ENCODE data around the gene UVSSA.

UVSSA gene

GRCh38 chr4:1346781-1347409 is at the start of gene UVSSA:
UVSSA (plus strand) TSS chr4:1347208; CDS start chr4:1348092, 884 bp downstream.
- peak; percentile 96 to 97 for DNase-seq

GRCh38 chr4:1297456-1298325 is 49.3 kb upstream of the UVSSA start:
- no peak for DNase-seq

GRCh38 chr4:1298461-1298860 is 48.5 kb upstream of the UVSSA start:
- no peak for DNase-seq

- no peak for DNase-seq
These were observed 47.6 kb upstream of the UVSSA start for GRCh38 chr4:1299301-1299860.

- peak; percentile 41 to 45 for DNase-seq
These were observed 46.2 kb upstream of the UVSSA start for GRCh38 chr4:1300466-1301455.

- DNase-seq: no peak
These were observed 44.8 kb upstream of the UVSSA start for GRCh38 chr4:1302159-1302558.

GRCh38 chr4:1305261-1305711 is 41.7 kb upstream of the UVSSA start:
- DNase-seq: no peak

GRCh38 chr4:1305781-1306455 is 41.1 kb upstream of the UVSSA start:
- no peak for DNase-seq

GRCh38 chr4:1307951-1308735 is 38.9 kb upstream of the UVSSA start:
- DNase-seq: no peak

GRCh38 chr4:1309261-1310010 is 37.6 kb upstream of the UVSSA start:
- DNase-seq: no peak

GRCh38 chr4:1310031-1310795 is 36.8 kb upstream of the UVSSA start:
- DNase-seq: no peak

GRCh38 chr4:1310796-1311631 is 36.0 kb upstream of the UVSSA start:
- DNase-seq: no peak

- no peak for DNase-seq
These were observed 34.0 kb upstream of the UVSSA start for GRCh38 chr4:1312821-1313640.

GRCh38 chr4:1315306-1315705 is 31.7 kb upstream of the UVSSA start:
- DNase-seq: no peak

GRCh38 chr4:1315836-1316536 is 31.0 kb upstream of the UVSSA start:
- DNase-seq: no peak

- no peak for DNase-seq
These were observed 30.4 kb upstream of the UVSSA start for GRCh38 chr4:1316537-1317168.
